Activated CD4-positive, alpha-beta T cell treated with anti-CD3 and anti-CD28 coated beads, Interleukin-2, Interleukin-4, amounts not matched to agents 100 ng/mL and 50 ng/mL, durations not matched to agents 16 hours and 8 hours (primary cell): ENCODE data around the gene CCDC33.

Experiments used
- DNase-seq: peaks from one replicate; pipeline ENCODE4 v3.0.0-alpha.2; 2020; ENCODE audit warnings: low spot score

CCDC33 gene

DNA sequence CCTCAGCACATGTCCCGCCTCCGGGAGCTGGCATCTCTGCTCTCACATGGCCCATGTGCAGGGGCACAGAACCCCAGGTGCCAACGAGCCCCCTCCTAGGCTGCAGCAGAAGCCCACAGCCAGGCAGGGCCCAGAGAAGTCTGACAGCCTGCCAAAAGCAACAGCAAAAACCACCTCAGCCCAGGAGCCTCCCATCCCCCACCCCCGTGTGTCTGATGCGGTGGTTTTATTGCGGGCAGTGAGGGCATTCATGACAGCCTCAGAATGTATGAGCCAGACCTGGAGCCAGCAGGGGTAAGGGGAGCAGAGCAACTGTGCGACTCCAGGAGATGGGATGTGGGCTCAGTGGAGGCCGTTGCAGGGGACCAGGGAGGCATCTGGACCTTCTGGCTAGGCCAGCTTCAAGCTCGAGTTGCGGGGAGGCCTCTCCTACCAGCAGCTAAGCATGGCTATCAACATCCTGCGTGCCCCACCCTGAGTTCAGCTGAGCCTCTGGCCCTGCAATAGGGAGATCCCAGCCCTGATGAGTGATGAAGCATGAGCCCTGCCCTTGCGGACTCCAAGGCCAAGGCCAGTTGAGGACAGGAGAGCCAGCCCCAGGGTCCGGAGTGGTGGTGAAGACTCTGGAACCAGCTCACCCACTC, 78.8 kb downstream of the CCDC33 start:
- DNase-seq: no peak

GRCh38 chr15:74315626-74316025, 79.5 kb downstream of the CCDC33 start:
- DNase-seq: peak; percentile 17

- no peak for DNase-seq
Measured at GRCh38 chr15:74316141-74316540, 80.0 kb downstream of the CCDC33 start.

- DNase-seq: no peak
Measured at GRCh38 chr15:74317820-74318375, 81.8 kb downstream of the CCDC33 start.

- DNase-seq: no peak
Measured at GRCh38 chr15:74318376-74319137, 82.4 kb downstream of the CCDC33 start.

DNA sequence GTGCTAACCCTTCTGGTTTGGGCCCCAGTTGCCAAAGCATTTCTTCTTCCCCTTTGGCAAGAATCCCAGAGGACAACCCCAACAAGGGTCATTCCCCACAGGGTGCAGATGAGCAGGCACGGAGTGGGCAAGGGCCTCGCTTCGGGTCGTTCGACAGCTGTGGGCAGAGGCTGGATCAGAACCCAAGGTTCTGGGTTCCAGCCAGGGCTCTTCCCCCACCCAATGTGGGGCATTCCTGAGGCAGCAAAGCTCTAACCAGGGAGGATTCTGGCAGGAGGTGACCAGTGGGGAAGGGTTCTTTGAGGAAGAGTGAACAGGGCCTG, 83.0 kb downstream of the CCDC33 start:
- DNase-seq: no peak

DNA sequence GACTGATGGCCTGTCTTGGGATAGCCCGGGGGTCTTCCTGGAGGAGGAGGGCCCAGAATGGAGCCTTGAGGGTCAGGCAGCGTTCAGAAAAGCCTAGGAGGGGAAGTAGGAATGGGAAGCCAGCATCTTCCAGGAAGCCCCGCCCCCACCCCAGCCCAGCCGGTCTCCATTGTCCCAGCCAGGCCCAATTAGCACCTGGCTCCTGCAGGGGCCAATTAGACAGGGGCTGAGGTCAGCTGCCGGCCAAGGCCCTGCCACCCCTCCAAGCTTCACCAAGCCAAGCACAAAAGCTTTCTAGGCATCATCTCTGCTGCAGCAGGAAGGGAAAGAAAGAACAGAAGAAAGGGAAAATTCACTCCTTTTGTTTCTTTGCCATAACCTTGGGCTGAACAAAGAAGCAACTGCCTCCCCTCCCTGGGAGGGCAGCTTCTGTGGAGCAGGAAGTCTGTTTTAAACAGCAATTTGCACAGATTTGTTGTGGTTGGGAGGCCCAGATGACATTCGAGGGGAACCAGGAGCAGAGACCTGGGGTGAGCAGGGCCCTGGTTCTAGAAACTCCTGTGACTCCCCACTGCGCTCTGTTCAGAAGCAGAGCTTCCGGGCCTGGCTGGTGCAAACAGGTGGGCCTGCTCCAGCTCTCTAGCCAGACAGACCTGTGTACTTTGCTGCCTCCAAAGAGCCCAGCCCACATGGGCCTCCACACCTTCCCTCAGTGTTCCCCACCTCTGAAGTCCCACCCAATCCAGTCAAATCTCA, 83.6 kb downstream of the CCDC33 start:
- no peak for DNase-seq

DNA sequence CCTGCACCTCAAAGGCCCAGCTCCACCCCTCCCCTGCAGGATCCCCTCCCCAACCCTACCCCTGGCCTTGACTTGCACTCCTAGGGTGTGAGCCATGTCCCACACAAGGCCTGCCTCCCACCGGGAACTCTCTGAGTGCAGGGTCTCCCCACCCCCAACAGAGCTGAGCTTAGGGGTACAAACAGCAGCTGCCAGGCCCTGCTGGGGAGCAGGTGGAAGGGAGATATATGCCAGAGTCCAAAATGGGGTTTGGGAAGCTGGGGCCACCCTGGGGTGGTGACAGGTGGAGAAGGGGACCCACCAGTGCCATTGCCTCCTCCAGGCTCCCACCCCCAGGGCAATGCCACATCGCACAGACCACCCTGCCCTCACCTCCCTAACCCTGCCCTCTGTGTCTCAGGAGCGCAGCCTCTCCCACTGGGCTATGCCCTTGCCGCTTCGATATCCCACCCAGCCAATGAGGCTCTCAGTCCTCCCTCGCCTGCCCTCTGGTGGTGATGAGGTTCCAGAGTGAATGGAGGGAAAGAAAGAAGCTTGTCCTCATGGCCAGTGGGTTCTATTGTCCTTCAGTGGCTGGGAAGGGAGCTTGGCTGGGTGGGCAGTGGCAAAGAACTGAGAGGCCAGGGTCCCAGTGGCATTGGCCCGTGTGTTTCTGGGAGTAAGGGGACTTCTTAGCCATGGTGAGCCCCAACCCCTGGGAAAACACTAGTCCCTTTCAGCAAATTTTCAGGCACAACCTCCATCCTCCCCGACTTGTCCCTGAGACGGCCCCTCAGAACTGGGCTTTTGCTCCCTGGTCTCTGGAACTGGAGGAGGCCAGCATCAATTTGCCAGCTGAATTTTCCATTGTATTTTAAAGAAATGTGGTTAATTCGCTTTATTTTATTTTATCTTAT, 84.5 kb downstream of the CCDC33 start:
- DNase-seq: peak; percentile 16

DNA sequence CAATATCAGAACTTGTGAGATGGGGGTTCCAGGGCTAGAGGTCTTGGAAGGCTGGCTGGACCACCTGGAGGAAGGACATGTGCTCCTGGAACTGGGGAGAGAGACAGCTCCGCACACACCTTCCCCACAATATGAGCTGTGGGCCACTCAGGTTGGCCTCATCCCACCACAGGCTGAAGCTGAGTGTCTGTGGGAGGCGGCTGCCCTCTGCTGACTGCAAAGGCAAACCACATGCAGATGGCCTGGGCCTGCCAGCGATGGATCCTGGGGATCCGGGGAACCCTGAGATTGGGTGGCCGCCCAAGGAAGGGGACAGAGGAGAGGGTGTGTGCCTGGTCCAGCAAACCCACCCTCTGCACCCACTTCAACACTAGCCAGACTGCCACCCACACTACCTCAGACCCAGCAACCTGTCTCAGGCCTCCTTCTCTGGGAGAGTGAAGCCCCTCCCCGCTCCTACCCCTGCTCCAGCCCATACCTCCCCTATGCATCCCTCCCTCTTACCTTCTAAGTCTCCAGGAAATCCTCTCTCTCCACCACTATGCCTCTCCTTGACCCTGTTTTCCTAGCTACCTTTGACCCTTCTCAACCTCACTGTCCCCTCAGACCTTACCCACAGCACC, 86.5 kb downstream of the CCDC33 start:
- peak; percentile 52 for DNase-seq

GRCh38 chr15:74324714-74325113, 88.6 kb downstream of the CCDC33 start:
- no peak for DNase-seq

DNA sequence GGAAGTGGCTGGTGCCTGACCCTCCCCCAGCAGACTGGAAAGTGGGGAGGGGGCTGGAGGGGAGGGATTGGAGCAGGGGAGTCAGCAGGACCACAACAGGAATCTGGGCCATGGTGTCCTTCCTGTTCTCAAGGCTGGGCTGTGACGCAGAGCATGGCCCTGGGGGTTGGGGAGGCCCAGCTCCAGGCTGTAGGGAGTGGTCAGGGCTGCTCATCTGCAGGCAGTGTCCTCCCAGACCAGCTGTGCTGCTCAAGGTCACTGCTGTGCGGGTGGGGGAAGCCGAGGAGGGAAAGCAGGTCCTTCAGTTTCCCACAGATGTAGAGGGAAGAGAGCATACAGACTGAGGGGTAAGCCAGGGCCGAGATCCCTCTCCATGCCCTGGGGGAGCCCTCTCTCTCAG, 90.6 kb downstream of the CCDC33 start:
- DNase-seq: no peak

- DNase-seq: no peak
Measured at GRCh38 chr15:74327756-74328155, 91.6 kb downstream of the CCDC33 start.

GRCh38 chr15:74328331-74329056, 92.4 kb downstream of the CCDC33 start:
- DNase-seq: no peak

GRCh38 chr15:74330861-74331408, 94.8 kb downstream of the CCDC33 start:
- no peak for DNase-seq

DNA sequence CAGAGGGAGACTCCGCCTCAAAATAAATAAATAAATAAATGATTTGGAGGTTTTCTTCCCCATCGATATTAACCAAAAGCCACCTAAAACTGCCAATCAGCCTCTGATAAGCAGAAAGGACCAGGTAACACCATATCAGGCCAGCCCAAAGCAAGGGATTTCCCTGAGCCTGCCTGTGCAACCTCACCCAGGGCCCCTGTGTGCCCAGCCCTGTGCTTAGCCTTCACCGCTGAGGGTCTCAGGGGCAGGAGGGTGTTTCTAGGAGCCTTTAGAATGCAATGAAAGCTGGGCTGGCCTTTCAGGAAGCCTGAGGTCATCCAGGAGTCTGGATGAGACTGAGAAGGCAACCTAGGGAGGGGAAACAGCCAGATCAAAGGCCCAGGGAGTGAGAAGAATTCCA, 95.9 kb downstream of the CCDC33 start:
- DNase-seq: no peak

- no peak for DNase-seq
Measured at GRCh38 chr15:74332611-74333010, 96.5 kb downstream of the CCDC33 start.

DNA sequence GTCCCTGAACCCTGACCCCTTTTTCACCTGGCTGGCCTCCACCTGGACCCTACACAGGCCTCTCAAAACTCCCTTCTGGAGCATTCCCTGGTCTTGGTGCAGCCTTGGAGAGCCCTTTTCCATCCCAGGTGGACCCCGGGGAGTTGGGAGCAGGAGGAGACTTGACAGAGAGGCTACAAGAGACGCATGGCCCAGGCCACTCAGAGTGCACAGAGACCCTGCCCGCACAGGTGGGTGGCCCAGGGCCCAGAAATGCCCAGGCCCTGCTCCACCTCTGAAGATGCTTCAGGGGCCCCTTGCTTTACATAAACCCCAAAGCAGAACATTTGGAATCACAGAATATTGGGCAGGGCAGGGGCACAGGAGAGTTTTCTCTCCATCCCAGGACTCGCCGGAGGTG, 97.0 kb downstream of the CCDC33 start:
- no peak for DNase-seq

GRCh38 chr15:74333662-74334061, 97.5 kb downstream of the CCDC33 start:
- DNase-seq: no peak

DNA sequence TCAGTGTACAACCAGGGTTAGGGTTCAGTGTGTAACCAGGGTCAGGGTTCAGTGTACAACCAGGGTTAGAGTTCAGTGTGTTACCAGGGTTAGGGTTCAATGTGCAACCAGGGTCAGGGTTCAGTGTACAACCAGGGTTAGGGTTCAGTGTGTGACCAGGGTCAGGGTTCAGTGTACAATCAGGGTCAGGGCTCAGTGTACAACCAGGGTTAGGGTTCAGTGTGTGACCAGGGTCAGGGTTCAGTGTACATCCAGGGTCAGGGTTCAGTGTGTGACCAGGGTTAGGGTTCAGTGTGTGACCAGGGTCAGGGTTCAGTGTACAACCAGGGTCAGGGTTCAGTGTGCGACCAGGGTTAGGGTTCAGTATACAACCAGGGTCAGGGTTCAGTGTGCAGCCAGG, 98.0 kb downstream of the CCDC33 start:
- DNase-seq: no peak

DNA sequence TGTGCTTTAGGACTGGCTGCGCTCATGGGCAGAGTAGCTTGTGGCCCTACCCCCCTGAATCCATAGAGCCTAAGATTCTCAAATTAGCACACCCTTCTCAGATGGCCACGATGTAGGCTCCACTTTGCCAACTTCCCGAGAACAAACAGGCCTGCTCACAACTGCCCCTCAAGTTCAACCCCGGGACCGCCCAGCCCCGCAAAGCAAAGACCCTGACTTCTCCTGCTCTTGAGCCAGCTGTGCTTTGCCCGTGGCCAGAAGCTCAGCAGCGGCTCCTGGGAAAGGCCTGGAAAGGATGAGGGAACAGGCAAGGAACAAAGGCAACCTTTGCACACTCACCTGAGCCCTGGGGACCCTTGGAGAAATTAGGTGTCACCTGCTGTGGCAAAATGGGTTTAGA, 99.3 kb downstream of the CCDC33 start:
- no peak for DNase-seq
